VCaP (cell line): Measurements from ENCODE around the gene ITPKA.
A peak's percentile ranks its signal among the peaks of the same experiment; 100 is the strongest.
"Not testable (repeated sequence)": the region's sequence is repeated elsewhere in the genome, so short reads cannot be mapped to it uniquely, and the experiment has no call there.

ENCODE experiments used
- H3K27ac ChIP-seq: fragments of 450-650 bp; 2 replicates; pipeline ENCODE4 v1.5.1; 2017
- CTCF ChIP-seq: fragments of 450-650 bp; conservative IDR thresholded peaks from 2 replicates; pipeline ENCODE4 v1.5.1; 2017; ENCODE audit warnings: mild to moderate bottlenecking, moderate library complexity

The ITPKA gene

GRCh38 chr15:41493205-41493901 is at the start of gene ITPKA:
Gene ITPKA (plus strand): TSS chr15:41493874. CDS start chr15:41493928, 54 bp downstream.
- TF ChIP-seq CTCF = no peak
- peak within 1 kb of the TSS; percentile 52; the same call in 1 of the 2 replicates for H3K27ac ChIP-seq

GRCh38 chr15:41445399-41445798 is 48.3 kb upstream of the ITPKA start:
- H3K27ac ChIP-seq = no peak overlapping the region
- no peak for TF ChIP-seq CTCF

GRCh38 chr15:41462084-41462795 is 31.4 kb upstream of the ITPKA start:
- no peak for TF ChIP-seq CTCF

GRCh38 chr15:41464889-41465580 is 28.6 kb upstream of the ITPKA start:
- TF ChIP-seq CTCF = no peak
- no peak overlapping the region for H3K27ac ChIP-seq

More at GRCh38 chr15:41462084-41462795, 31.4 kb upstream of the ITPKA start:
- no peak overlapping the region for H3K27ac ChIP-seq

- H3K27ac ChIP-seq = no peak overlapping the region
- peak; percentile 98 for TF ChIP-seq CTCF
Observed at GRCh38 chr15:41465822-41466421, 27.8 kb upstream of the ITPKA start.

- no peak overlapping the region for H3K27ac ChIP-seq
- TF ChIP-seq CTCF = no peak
Observed at GRCh38 chr15:41466711-41467110, 27.0 kb upstream of the ITPKA start.

GRCh38 chr15:41469644-41470043 is 24.0 kb upstream of the ITPKA start:
- not testable (repeated sequence) for H3K27ac ChIP-seq
